Activated CD4-positive, alpha-beta T cell treated with anti-CD3 and anti-CD28 coated beads, Interleukin-2, Interleukin-4, amounts not matched to agents 100 ng/mL and 50 ng/mL, durations not matched to agents 16 hours and 8 hours (primary cell): ENCODE results near the gene IFNLR1.

Source experiments
- DNase-seq: peaks from one replicate; pipeline ENCODE4 v3.0.0-alpha.2; 2020; ENCODE audit warnings: low spot score

Gene IFNLR1

DNA sequence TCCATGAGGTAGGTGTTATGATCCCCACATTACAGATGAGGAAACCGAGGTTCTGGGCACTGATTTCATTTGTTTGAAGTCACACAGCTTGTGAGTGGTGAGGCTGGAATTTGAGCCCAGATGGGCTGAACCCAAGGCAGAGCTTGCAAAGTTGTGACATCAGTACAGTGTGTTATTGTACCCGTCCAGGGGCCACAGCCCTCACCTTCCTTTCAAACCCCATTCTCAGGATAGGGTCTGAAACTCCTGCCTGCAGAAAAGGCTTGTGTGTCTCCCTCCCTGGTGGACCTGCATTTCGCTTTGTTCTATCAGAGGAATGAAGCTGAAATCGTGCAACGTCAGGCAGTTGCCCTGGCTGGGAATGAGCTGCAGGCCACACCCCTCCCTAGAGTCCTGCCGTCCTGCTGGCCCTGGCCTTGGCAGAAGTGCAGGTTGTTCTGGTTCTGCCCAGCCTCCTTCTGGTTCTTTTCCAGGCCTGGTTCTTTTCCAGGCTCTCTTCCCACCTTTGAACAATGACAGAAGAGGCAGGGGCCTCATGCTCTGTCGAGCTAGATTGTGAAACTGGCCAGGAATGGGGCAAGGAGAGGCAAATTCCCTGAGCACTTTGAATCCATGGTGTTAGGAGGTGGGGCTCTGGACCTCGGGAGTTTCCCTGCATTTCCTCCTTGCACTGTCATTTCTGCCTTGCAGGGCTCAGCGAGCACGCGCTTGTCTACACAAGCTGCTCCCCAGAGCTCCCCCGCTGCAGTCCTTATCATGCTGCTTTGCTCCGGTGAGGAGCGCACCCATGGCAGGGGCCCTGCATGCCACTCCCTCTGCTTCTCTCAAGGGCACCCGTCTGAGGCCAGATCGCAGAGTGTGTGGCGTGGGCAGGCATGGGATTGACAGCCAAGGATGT, 67.0 kb downstream of the IFNLR1 start:
- no peak for DNase-seq

DNA sequence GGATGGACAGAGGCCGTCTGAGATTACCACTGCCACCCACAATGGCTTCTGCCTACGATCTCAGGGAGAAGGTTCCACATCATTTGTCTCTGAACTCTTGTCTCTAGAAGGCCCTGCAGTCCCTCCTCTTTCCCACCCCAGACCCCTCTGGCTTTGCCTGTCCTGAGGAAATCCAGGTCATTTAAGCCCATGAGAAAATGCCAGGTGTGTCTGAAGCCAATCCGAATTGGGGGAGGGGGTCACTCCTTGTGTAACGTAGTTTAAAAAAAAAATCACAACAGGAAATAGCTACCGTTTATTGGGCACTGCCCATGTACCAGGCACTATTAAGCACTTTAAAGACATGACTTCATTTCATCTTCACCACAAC, 67.6 kb downstream of the IFNLR1 start:
- DNase-seq, result no peak

DNA sequence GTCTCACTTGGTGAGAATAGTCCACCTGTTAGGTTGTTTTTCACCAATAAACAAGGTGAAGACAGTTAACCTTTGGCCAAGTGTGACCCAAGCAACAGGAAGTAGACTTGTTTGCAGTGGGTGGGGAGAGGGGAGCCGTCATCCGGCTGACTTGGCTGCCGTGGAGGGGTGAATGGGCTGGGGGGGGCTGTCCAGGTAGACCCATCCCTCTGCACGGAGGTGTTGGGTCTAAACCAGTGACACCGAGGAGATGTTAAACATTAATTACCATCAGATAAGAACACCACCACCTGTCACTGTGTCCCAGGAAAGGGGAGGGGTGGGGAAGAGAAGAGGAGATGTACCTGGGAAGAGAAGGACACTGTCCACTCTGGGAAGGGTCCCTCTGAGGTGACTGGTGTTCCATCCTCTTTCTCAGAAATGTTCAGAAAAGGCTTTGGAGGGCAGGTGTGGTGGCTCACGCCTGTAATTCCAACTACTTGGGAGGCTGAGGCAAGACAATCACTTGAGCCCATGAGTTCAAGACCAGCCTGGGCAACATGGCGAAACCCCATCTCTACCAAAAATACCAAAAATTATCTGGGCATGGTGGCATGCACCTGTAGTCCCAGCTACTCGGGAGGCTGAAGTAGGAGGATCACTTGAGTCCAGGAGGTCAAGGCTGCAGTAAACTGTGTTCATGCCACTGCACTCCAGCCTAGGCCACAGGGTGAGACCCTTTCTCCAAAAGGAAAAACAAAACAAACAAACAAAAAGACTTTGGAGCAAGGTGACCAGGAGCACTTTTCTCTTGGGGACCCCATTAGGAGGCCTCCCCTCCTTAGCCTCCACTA, 68.5 kb downstream of the IFNLR1 start:
- DNase-seq, result no peak

DNA sequence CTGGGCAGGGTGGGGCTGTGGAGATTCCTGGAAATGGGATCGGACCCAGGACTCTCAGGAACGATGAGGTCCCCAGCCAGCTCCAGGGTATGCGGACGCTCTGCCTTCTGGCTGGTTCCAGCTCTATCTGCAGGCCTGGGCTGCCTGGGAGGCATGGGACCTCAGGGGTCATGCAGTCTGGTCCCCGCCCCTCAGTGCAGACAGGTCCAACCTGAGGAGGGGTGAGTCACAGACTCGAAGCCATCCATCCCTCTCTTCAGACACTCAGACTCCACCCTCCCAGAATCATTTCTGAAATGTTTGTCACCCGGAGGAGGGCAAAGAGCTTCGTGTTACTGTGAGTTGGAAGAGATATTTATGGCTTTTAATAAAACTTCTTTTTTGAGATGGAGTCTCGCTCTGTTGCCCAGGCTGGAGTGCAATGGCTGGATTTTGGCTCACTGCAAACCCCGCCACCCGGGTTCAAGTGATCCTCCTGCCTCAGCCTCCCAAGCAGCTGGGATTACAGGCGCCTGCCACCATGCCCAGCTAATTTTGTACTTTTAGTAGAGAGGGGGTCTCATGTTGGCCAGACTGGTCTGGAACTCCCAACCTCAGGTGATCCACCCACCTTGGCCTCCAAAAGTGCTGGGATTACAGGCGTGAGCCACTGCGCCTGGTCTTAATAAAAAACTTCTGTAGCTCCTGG, 69.2 kb downstream of the IFNLR1 start:
- no peak for DNase-seq

DNA sequence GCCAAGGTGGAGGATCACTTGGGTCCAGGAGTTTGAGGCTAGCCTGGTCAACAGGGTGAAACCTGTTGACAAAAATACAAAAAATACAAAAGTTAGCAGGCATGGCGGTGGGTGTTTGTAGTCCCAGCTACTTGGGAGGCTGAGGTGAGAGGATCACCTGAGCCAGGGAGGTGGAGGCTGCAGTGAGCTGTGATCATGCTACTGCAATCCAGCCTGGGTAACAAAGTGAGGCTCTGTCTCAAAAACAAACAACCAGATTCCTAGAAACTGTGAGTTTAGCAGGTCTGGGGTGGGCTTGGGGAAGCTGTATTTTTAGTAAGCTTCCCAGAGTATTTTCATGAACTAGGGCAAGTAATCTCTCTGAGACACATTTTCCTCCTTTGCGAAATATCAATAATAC, 70.0 kb downstream of the IFNLR1 start:
- no peak for DNase-seq

DNA sequence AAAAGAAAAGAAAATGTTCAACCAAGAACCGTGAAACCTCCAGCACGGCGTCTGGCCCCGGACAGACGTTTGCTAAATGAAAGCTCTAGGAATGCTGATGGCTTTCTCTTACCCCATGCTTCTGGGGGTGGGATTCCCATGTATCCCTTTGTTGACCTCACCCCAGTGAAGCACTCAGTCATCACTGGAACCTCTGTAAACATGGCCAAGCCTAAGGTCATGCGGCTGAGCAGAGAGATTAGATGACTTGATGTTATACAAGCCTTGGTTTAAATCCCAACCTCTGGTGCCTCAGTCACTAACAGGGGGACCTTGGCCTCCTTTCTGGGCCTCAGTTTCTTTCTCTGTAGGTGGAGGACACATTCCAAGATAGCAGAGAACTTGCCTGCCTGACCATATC, 72.3 kb downstream of the IFNLR1 start:
- DNase-seq, result no peak

DNA sequence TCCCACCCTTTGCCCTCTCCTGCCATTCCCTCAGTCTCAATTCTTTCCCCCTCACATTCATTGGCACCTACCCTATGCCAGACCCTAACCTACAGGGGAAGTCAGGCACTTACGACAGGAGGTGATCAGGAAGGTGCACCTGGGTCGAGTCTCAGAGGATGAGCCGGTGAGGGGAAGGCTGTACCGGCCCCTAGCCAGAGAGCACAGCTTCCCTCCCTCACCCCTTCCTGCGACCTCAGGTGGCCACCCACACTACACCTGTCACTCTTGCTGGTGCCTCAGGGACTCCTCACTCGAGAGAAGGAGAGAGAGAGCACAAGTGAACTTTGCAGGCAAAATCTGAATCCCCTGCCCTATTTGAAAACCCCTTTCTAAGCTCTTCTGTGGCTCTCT, 73.5 kb downstream of the IFNLR1 start:
- DNase-seq, result no peak

DNA sequence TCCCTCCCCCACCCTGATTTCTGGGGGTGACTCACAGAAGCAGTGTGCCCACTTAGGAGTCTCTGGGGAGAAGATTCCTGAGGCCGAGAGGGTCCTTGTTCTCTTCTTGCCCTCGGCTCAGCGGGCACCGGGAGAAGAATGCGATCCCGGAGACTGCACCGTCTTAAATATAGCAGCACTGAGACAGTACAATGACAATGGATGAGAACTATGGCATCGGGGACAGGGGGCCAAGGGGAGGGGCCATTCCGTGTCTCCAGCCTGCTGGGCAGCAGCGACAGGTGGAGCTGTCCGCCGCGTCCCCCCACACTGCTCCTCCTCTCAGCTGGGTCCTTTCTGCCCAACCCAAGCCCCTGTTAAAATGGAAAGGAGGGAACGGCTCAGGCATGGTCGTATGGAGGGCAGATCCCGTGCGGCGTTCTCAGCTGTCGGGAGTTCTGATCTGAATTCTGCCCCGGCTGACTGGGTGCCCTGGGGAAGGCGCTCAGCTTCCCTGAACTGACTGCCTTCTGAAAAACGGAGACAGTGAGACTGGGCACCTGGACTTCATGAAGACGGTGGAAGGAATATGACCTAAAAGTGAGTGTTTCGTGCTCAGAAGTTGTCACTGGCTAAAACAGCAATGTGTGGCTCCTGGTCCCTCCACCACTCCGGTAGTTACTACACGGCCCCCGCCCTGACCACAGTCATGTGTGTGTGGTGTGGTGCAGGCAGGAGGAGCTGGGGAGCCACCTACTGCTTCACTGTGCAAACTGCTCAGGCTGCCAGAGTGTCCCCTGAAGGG, 74.9 kb downstream of the IFNLR1 start, which contains the start of gene MYOM3:
MYOM3 (minus strand) TSS at position 140 of the 784 bp plus-strand sequence. CDS start 3,499 bp downstream, outside the sequence.
- DNase-seq, result peak; percentile 44

DNA sequence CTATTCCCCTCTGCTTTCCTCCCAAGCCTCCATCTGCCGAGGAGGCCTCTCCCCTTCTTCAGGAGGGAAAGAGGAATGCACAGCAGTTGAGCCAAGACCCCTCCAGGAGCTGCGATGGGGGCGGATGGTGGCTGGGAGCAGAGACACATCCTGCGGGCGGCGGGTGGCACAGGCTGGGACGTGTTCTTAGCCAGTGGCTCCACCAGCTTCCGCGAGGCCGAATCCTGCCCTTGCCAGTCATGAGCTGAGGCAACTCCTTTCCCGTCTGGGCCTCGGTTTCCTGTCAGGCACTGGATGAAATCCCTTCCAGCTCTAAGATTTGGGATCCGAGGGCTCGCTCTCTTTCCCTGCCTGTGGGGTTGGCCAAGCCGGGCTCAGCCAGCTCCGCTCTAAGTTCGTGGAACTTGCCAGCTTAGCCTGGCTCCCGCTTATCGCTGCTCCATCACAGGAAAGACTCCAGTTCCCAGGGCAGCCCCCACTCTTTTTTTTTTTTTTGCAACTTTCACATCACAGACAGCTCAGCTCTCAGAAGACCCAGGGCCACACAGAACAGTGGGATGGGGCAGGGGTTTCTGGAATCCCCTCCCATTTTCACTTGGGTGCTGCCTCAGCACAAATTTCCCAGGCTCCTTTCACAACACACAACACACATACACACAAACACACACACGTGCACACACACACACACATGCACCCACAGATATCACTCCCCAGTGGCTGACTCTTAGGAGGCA, 75.7 kb downstream of the IFNLR1 start:
- no peak for DNase-seq

DNA sequence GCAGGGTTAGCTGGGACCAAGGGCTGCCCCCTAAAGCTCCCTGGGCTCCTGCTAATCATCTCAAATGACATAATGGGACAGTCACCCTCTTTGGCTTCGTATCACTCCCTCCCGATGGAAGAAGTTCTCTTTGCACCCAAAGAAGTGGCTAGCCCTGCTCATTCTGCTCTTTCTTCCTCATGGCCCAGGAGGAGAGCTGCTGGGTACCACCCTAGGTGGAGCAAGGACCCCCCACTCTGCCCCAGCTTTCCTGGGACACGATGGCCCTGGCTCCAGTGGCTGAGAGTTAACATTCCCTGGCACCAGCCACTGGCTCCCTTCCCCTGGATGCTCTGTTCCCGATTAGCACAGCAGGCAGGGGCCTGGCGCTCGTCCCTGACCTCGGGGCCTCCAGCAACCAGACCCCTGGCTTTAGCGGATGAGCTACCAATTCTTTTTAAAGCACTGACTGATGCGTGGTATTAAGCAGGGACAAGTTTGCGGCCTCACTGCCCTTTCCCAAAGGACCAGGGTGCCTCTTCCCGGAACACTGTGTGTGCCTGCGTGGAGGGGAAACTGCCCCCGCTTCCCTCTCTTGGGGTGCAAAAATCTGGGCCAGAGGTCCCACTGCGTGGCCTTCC, 76.3 kb downstream of the IFNLR1 start:
- no peak for DNase-seq

DNA sequence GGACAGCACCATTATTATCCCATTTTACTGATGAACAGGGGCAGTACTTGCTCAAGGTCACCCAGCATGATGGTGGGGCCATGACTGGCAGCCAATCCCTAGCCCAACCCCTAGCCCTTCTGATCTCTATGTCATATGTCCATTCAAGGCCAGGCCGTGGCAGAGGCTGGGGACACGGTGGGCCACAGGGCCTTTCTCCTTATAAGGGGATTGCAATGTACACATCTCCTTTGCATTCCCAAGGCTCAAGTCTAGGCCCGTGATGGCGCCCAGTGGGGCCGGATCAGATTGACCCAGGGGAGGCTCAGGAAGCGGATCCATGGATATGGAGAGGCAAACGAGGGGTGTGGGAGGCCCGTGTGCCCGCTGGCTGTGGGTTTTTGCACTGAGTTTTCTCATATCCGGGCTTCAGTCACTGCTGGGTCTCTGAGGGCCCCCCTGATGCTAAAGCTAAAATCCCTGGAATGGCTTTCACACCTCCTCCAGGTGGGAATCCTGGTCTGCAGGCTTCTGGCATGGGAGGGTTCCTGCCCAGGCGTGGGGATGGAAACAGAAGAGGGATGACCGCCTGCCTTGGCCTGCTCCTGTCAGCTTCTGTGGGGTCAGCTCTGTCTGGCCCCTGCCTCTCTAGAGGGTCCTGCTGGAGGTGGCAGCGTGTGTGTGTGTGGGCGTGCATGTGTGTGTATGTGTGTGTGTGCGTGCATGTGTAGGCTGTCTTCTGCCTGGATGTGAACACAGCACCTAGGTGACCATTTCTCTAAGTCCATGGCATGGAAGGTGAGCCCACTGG, 77.2 kb downstream of the IFNLR1 start:
- DNase-seq, result no peak

DNA sequence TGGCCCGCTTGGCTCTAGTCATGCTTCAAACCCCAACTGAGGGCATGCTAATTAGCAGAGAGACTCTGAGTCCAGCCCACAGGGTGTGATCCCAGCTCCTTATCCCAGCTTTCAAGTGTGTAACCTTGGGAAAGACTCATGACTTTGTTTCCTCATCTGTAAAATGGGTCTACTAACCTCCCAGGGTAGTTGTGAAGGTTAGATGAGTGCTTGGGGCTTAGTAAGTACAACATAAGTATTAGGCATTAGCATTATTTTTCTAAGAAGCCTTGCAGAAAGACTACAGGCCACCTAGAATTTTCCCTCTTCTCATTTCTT, 78.0 kb downstream of the IFNLR1 start:
- DNase-seq, result no peak

DNA sequence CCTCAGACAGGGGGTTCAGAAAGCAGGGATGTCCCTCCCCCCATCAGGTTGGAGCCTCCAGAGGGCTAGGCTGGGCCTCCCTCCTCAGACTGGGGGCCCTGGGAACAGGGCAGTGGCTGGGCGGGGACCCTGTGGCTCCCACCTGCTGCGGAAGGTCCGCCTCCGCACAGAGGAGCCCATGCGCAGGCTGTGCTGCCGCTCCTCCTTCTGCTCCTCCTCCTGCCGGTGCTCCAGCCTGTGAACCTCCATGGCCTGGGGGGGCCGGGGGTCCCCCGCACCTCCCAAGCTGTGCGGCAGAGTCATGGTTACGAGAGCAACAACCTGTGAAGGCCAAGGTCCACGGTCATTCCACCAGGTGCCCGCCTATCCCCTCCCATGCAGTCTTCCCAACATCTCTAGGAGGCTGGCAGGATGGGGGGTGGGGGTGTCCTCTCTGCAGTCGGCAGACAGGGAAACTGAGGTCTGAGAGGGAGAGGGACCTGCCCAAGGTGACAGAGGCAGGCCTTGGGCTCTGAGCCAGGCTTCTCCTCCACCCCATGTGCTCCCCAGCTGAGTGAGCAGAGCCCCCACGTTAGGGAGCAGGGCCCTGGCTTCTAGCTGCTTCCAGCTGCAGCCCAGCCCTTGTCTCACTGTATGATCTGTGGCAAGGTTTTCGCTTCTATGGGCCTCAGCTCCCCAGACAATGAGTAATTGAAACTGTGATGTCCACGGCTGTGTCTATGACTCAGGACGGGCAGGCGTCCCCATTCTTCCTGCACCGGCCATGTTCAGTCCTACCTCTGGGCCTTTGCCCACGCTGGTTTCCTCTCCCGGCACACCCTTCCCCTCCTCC, 78.5 kb downstream of the IFNLR1 start:
- DNase-seq, result no peak

DNA sequence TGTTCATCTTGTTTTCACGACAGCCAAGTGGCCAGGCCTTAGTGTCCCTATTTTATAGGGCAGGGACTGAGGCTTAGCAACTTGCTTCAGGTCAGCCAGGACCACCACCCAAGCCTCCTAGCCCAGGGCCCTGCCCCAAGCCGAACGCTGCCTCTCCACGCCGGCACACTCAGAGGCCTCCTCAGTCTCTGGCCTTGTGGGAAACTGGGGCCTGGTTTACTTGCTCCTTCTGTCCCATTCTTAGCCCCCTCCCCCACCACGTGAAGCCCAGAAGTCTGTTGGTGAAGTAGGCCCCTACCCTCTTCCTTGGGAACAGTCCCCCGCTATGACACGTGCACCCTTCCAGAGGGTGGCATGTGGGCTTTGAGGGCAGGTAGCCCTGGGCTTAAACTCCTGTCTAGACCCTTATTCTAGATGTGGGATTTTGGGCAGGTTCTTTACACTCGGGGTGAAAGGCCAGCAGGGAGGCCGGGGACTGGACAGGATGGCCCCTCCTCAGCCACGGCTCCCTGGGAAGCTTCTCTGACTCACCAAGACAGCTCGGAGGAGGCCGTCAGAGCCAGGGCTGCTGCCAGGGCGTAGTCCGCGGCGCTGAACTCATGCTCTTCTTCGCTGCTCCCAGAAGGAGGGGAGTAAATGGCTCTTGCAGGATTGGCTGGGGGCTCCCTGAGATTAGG, 79.5 kb downstream of the IFNLR1 start:
- no peak for DNase-seq

DNA sequence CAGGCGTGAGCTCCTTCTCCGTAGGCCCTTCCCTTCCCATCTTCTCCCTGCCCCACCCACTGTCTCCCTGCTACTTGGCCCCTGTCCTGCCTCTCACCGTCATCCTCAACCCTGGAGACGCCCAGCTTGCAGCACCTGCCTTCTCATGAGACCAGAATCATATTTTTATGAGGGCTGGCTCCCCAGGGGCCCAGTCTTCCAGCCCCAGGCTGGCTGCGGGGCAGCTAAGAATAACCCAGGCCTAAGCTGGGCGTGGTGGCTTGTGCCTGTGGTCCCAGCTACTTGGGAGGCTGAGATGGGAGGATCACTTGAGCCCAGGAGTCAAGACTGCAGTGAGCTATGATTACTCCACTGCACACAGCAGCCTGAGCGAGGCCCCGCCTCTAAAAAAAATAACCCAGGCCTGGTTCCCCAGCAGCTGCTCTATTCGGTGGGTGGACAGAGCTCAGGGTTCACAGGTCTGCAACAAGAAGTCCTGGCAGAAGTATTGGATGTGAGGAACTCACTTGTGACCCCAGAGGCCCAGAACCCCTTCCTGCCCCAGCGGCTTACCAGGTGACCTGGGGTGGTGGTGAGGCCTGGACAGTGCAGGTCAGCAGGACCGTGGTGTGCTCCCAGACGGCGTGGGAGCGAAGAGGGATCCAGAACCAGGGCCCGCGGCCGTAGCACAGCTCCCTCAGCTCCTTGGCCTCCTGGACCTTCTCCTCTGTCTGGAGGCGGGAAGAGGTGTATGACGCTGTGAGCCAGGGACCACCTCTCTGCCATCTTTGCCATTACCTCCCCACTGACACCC, 81.5 kb downstream of the IFNLR1 start:
- DNase-seq, result no peak

DNA sequence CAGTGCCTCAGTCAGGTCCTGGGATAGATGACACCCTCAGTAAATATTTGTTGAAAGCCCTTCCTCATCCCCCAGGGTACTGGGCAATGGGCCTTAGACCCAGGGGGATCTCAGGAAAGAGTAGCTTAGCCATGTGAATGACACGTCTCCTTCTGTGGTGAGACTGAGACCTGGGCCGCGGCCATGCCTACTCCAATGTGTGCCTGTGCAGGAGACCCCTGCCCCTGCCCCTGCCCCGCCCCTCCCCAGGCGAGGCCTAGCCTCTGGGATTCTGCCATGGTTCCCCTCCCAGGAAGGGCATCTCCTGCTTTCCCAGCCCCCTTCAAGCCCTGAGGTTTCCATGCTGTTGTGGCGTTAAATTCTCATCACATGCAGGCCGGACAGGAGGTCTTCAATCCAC, 82.2 kb downstream of the IFNLR1 start:
- DNase-seq, result no peak
